ENCODE measurements around the gene SH2D4B.

SH2D4B gene

DNA sequence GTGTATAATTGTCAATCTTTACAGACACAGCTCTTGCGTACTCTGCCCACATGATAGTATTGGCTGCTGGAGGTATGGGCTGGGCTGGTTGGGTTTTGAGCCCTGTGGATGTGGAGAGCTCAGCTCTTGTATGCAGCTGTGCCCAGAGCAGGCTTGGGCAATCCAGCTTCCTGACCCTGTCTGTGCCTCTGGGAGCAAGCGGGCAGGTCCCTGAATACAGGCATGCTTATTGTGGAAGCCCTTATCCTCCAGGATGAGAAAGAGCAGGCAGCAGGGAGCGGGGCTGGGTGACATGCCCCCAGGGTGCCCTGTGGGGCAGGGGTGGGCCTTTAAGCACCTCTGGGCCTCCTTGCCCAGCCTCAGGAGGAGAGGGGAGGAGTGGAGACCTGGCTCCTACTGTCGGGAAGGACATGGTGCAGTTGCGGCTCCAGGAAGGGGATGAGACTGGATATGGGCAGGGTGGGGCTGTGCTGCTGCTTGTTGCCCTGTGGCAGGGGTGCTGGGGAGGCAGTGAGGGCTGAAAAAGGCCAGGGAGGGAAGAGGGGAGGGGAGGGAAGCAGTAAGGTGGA is 32.7 kb upstream of the SH2D4B start:
- Histone ChIP-seq H3K27ac (ENCODE audit: poor library complexity, severe bottlenecking) (peak overlapping the region; percentile 99), H3K9me3 (ENCODE audit: severe bottlenecking) (no peaks in the 10 kb centered on the region), H3K4me3 (ENCODE audit: severe bottlenecking) (no peak overlapping the region), H3K36me3 (ENCODE audit: low read depth) (peaks cover 30% of the 10 kb centered on the region), H3K27me3 (ENCODE audit: insufficient read depth, poor library complexity, severe bottlenecking) (no peaks in the 10 kb centered on the region), H3K4me1 (ENCODE audit: insufficient read depth, poor library complexity, severe bottlenecking) (peaks cover 94% of the 10 kb centered on the region)
- DNase-seq (ENCODE audit: low spot score): no peak
- TF ChIP-seq, protein P1, sequence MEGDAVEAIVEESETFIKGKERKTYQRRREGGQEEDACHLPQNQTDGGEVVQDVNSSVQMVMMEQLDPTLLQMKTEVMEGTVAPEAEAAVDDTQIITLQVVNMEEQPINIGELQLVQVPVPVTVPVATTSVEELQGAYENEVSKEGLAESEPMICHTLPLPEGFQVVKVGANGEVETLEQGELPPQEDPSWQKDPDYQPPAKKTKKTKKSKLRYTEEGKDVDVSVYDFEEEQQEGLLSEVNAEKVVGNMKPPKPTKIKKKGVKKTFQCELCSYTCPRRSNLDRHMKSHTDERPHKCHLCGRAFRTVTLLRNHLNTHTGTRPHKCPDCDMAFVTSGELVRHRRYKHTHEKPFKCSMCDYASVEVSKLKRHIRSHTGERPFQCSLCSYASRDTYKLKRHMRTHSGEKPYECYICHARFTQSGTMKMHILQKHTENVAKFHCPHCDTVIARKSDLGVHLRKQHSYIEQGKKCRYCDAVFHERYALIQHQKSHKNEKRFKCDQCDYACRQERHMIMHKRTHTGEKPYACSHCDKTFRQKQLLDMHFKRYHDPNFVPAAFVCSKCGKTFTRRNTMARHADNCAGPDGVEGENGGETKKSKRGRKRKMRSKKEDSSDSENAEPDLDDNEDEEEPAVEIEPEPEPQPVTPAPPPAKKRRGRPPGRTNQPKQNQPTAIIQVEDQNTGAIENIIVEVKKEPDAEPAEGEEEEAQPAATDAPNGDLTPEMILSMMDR (IDR thresholded peaks at IDR 0.05; ENCODE audit: poor library complexity, severe bottlenecking): no peak
- no peak for ATAC-seq (ENCODE audit: low read depth)

DNA sequence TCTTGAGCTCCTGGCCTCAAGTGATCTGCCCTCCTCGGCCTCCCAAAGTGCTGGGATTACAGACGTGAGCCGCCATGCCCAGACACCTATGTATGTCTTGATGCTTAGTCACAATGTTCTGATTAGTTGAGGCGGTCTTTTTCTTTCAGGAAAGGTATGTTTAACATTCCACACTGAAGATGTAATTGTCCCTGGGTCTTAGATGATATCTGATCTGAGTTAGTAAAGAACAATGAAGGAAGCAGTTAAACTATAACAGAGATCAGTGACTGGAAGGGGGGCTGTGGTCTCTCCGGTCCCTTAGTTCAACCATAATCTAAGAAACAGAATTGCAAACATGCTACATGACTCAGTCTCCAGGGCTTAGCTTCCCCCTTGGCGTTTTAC is 31.5 kb upstream of the SH2D4B start:
- Histone ChIP-seq H3K9me3 (ENCODE audit: severe bottlenecking) (no peaks in the 10 kb centered on the region), H3K27ac (ENCODE audit: poor library complexity, severe bottlenecking) (peak overlapping the region; percentile 99), H3K27me3 (ENCODE audit: insufficient read depth, poor library complexity, severe bottlenecking) (no peaks in the 10 kb centered on the region), H3K4me3 (ENCODE audit: severe bottlenecking) (no peak overlapping the region), H3K4me1 (ENCODE audit: insufficient read depth, poor library complexity, severe bottlenecking) (peaks cover 89% of the 10 kb centered on the region), H3K36me3 (ENCODE audit: low read depth) (peaks cover 42% of the 10 kb centered on the region)
- DNase-seq (ENCODE audit: low spot score) (peak; percentile 53), ATAC-seq (ENCODE audit: low read depth) (peak; percentile 73)
- TF ChIP-seq, protein P1 (IDR thresholded peaks at IDR 0.05; ENCODE audit: poor library complexity, severe bottlenecking): no peak

DNA sequence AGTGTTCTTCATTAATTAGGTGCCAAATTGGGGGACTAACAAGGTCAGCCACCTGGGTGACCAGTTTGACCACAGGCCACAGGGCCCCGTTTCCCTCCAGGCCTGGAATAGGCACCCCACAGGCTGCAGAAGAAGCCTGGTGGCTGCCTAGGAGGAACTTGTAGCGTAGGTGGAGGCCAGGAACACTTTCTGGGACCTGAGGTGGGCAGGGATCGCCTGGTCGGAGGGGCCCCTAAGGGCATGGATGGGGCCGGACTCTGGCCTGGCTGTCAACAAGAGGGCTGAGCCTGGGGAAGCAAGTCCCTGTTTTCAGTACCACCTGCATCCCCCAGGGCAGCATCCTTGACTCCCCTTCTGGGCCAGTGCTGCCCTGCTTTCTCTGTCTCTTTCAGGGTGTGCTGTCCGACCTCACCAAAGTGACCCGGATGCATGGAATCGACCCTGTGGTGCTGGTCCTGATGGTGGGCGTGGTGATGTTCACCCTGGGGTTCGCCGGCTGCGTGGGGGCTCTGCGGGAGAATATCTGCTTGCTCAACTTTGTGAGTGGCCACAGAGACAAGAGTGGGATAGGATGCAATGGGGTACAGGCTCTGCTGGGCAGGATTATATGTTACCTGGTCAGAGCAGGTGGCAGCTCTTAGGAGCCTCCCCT is 30.7 kb upstream of the SH2D4B start:
- peaks cover 89% of the 10 kb centered on the region for H3K4me1 ChIP-seq (ENCODE audit: insufficient read depth, poor library complexity, severe bottlenecking)
- H3K36me3 ChIP-seq (ENCODE audit: low read depth): peaks cover 48% of the 10 kb centered on the region
- no peaks in the 10 kb centered on the region for H3K27me3 ChIP-seq (ENCODE audit: insufficient read depth, poor library complexity, severe bottlenecking)
- peak overlapping the region; percentile 99 for H3K27ac ChIP-seq (ENCODE audit: poor library complexity, severe bottlenecking)
- no peak for ATAC-seq (ENCODE audit: low read depth)
- TF ChIP-seq, protein P1 (IDR thresholded peaks at IDR 0.05; ENCODE audit: poor library complexity, severe bottlenecking): no peak
- H3K4me3 ChIP-seq (ENCODE audit: severe bottlenecking): no peak overlapping the region
- peak; percentile 51 for DNase-seq (ENCODE audit: low spot score)
- no peaks in the 10 kb centered on the region for H3K9me3 ChIP-seq (ENCODE audit: severe bottlenecking)

DNA sequence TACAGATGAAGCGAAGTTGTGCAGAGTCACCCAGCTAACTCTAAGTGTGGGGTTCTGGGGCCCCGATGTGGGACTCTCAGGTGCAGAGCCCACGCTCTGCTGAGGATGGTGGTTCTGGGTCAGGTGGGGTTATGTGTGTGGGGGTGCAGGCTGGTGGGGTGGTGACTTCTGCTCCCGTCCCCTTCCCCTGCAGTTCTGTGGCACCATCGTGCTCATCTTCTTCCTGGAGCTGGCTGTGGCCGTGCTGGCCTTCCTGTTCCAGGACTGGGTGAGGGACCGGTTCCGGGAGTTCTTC is 28.6 kb upstream of the SH2D4B start:
- Histone ChIP-seq H3K27me3 (ENCODE audit: insufficient read depth, poor library complexity, severe bottlenecking) (no peaks in the 10 kb centered on the region), H3K27ac (ENCODE audit: poor library complexity, severe bottlenecking) (peak overlapping the region; percentile 99), H3K36me3 (ENCODE audit: low read depth) (peaks cover 69% of the 10 kb centered on the region), H3K9me3 (ENCODE audit: severe bottlenecking) (no peaks in the 10 kb centered on the region), H3K4me1 (ENCODE audit: insufficient read depth, poor library complexity, severe bottlenecking) (peaks cover 70% of the 10 kb centered on the region), H3K4me3 (ENCODE audit: severe bottlenecking) (no peak overlapping the region)
- TF ChIP-seq, protein P1 (IDR thresholded peaks at IDR 0.05; ENCODE audit: poor library complexity, severe bottlenecking): no peak
- ATAC-seq (ENCODE audit: low read depth) (no peak), DNase-seq (ENCODE audit: low spot score) (no peak)

Measured in RWPE2 (cell line).